Adrenal gland (tissue), 5 donors: ENCODE results near the gene EPO.
"Not testable (repeated sequence)": the region's sequence is repeated elsewhere in the genome, so short reads cannot be mapped to it uniquely, and the experiment has no call there.

ENCODE experiments used
- POLR2A ChIP-seq, 2 donors: fragments of 450-650 bp; IDR thresholded peaks; one replicate each; pipeline ENCODE4 v1.6.1; 2017; ENCODE audit warnings: antibody characterized with exemption in 2 of 2, mild to moderate bottlenecking in 2 of 2, moderate library complexity in 1 of 2
- TF ChIP-seq, protein P1 (sequence below), 6 experiments: fragments of 450-650 bp in 4 of 6; fragments of 200-600 bp in 2 of 6; sonication (generic) in 1 of 6; IDR thresholded peaks; 1 replicate in 5 of 6; 2 replicates in 1 of 6; pipeline versions ENCODE4 v1.5.1 to v1.8.0; 2016 to 2021; ENCODE audit warnings: antibody characterized with exemption in 6 of 6, mild to moderate bottlenecking in 2 of 6, moderate library complexity in 1 of 6
- donor health status: DM: no; HTN: no; CAD: no.

GRCh38 chr7:100717073-100717472 lies 3.2 kb upstream of the EPO start:
- not testable (repeated sequence) for TF ChIP-seq POLR2A (IDR thresholded peaks at IDR 0.05)
- TF ChIP-seq, protein P1, sequence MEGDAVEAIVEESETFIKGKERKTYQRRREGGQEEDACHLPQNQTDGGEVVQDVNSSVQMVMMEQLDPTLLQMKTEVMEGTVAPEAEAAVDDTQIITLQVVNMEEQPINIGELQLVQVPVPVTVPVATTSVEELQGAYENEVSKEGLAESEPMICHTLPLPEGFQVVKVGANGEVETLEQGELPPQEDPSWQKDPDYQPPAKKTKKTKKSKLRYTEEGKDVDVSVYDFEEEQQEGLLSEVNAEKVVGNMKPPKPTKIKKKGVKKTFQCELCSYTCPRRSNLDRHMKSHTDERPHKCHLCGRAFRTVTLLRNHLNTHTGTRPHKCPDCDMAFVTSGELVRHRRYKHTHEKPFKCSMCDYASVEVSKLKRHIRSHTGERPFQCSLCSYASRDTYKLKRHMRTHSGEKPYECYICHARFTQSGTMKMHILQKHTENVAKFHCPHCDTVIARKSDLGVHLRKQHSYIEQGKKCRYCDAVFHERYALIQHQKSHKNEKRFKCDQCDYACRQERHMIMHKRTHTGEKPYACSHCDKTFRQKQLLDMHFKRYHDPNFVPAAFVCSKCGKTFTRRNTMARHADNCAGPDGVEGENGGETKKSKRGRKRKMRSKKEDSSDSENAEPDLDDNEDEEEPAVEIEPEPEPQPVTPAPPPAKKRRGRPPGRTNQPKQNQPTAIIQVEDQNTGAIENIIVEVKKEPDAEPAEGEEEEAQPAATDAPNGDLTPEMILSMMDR (IDR thresholded peaks at IDR 0.05) = not testable (repeated sequence)
